ENCODE results near the gene C10orf95. TPM values are rescaled to one million over a fixed set of nuclear protein-coding genes. Genes with fewer than 3 reads are reported as not detected.

C10orf95 gene
- total and polyA plus RNA-seq, 2 of the 13 experiments (the other 11 are each of a cell fraction or from before 2014, with no cell fraction given), result 0.05 to 0.07 TPM

DNA sequence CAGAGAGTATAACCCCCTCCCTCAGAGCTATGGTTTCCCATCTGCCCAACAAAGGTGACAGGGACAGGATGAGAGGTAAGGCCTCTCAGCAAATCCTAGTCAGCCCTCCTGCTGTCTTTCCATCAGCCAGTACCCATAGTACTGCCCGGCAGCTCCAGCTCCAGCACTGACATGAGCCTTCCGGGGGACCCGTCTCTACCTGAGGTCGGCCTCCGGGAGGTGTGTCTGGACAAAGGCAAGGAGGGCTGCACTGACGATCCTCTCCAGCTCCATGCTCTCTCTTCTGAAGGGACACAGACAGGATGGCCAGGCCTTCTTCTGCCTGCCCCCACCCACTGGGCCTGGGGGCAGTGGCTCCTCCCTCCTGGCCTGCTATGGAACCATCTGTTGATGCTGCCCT, 26.4 kb downstream of the C10orf95 start:
- POLR2A ChIA-PET, result no interaction called here
- H3K27ac ChIP-seq (ENCODE audit: extremely low read length, insufficient read depth, low read length), result no peak overlapping the region
- BruUV-seq (replicated peaks), result no TSS peak
- no peaks in the 10 kb centered on the region for H3K27me3 ChIP-seq (ENCODE audit: control insufficient read depth in 1 of 2, insufficient read depth in 2 of 2, low read length in 2 of 2)
- no peaks in the 10 kb centered on the region for H3K79me2 ChIP-seq (ENCODE audit: insufficient read depth, low read length)
- no peak overlapping the region for H3K4me2 ChIP-seq (ENCODE audit: low read depth, low read length)
- no peak overlapping the region for H3K9ac ChIP-seq (ENCODE audit: insufficient read depth, low read depth, low read length)
- peaks cover 1 to 14% of the 10 kb centered on the region in 2 experiments; a peak in 3 of 5 replicates for H3K36me3 ChIP-seq (replicated peaks in 1 of 2; ENCODE audit: control insufficient read depth in 1 of 2, insufficient read depth in 2 of 2, low read length in 2 of 2)
- ATAC-seq (no peak), FAIRE-seq (no peak), DNase-seq (ENCODE audit: low spot score) (no peak)
- intact Hi-C loops (cut with micrococcal nuclease; ENCODE audit: unreplicated experiment), result loop anchor here (5.0 kb wide), 1 partner anchor 52 kb away; no protein-coding TSS in a partner anchor
- CTCF ChIA-PET (ENCODE audit: low intra/inter-chr PET ratio, low total read pairs), result no interaction called here
- no peak overlapping the region for H3K4me3 ChIP-seq (replicated peaks in 1 of 3; ENCODE audit: insufficient read depth in 1 of 3, low read depth in 2 of 3, low read length in 3 of 3)
- WGBS (ENCODE audit: low lambda C conversion rate), result no CpG with 5 or more reads among the region's 6 CpGs
- H3K4me1 ChIP-seq (ENCODE audit: insufficient read depth, low read length), result peaks cover 18% of the 10 kb centered on the region
- no peaks in the 10 kb centered on the region for H4K20me1 ChIP-seq (ENCODE audit: insufficient read depth, low read length)
- H3K9me3 ChIP-seq (ENCODE audit: low read length), result no peaks in the 10 kb centered on the region
- no peak overlapping the region for H2AFZ ChIP-seq (ENCODE audit: low read length)
- in situ Hi-C loops (cut with HindIII; ENCODE audit: extremely low pct_ligation_motif_present, low pct_unique_long_range_greater_than_20kb), result loop anchor here (5.0 kb wide), 1 partner anchor 37 kb away; no protein-coding TSS in a partner anchor
- TF ChIP-seq SP140L (CRISPR knock-in tag; IDR thresholded peaks at IDR 0.05; ENCODE audit: borderline replicate concordance) (no peak), SMAD3 (CRISPR knock-in tag; IDR thresholded peaks at IDR 0.05) (no peak), ZNF382 (CRISPR knock-in tag; IDR thresholded peaks at IDR 0.05; ENCODE audit: borderline replicate concordance) (no peak), SNAPC5 (CRISPR knock-in tag; IDR thresholded peaks at IDR 0.05; ENCODE audit: borderline replicate concordance) (no peak), ZNF605 (CRISPR knock-in tag; IDR thresholded peaks at IDR 0.05) (no peak), ZNF138 (CRISPR knock-in tag; IDR thresholded peaks at IDR 0.05; ENCODE audit: low read depth) (no peak), MBD4 (IDR thresholded peaks at IDR 0.05; ENCODE audit: borderline replicate concordance, low read length) (no peak), RXRA (CRISPR knock-in tag; IDR thresholded peaks at IDR 0.05) (no peak), JUND (CRISPR knock-in tag; IDR thresholded peaks at IDR 0.05) (no peak), ZBTB44 (CRISPR knock-in tag; IDR thresholded peaks at IDR 0.05) (no peak), POLR2G (IDR thresholded peaks at IDR 0.05; ENCODE audit: low read depth, low read length) (no peak), ZNF484 (CRISPR knock-in tag; IDR thresholded peaks at IDR 0.05; ENCODE audit: borderline replicate concordance, low read depth) (no peak), ZNF777 (CRISPR knock-in tag; IDR thresholded peaks at IDR 0.05) (no peak), ZNF432 (CRISPR knock-in tag; IDR thresholded peaks at IDR 0.05; ENCODE audit: borderline replicate concordance) (no peak), ZNF546 (CRISPR knock-in tag; conservative IDR thresholded peaks at IDR 0.05) (no peak), PATZ1 (CRISPR knock-in tag; IDR thresholded peaks at IDR 0.05) (no peak), CEBPG (CRISPR knock-in tag; IDR thresholded peaks at IDR 0.05) (no peak)
